WI38 (cell line): ENCODE results near the gene ZNF778.

Source experiments
- H3K4me3 ChIP-seq: 2 replicates; pipeline ENCODE4 v1.5.1; 2011; ENCODE audit warnings: low read depth, mild to moderate bottlenecking, control low read depth, low read length
- CTCF ChIP-seq: IDR thresholded peaks from 2 replicates; pipeline ENCODE4 v1.5.1; 2012; ENCODE audit warnings: low read depth, mild to moderate bottlenecking, control low read depth, low read length

Gene ZNF778

GRCh38 chr16:89199241-89200123, 18.0 kb upstream of the ZNF778 start:
- no peak overlapping the region for H3K4me3 ChIP-seq
- TF ChIP-seq CTCF = no peak

GRCh38 chr16:89200124-89200849, 17.2 kb upstream of the ZNF778 start, which contains the start of gene SLC22A31:
TSS of gene SLC22A31 (minus strand) at chr16:89200537. CDS start at chr16:89200501, 36 bp downstream.
- no peak for TF ChIP-seq CTCF
- no peak within 1 kb of the TSS for H3K4me3 ChIP-seq

- no peak overlapping the region for H3K4me3 ChIP-seq
- TF ChIP-seq CTCF = no peak
These were observed 16.6 kb upstream of the ZNF778 start for GRCh38 chr16:89200850-89201411.

- no peak for TF ChIP-seq CTCF
- H3K4me3 ChIP-seq = no peak overlapping the region
These were observed 15.8 kb upstream of the ZNF778 start for GRCh38 chr16:89201439-89202377.

- H3K4me3 ChIP-seq = no peak overlapping the region
- TF ChIP-seq CTCF = no peak
These were observed 14.9 kb upstream of the ZNF778 start for GRCh38 chr16:89202422-89203215.

GRCh38 chr16:89207993-89208392, 9.5 kb upstream of the ZNF778 start:
- no peak overlapping the region for H3K4me3 ChIP-seq
- TF ChIP-seq CTCF = no peak
